ENCODE results near the gene HRH1.

HRH1 gene

DNA sequence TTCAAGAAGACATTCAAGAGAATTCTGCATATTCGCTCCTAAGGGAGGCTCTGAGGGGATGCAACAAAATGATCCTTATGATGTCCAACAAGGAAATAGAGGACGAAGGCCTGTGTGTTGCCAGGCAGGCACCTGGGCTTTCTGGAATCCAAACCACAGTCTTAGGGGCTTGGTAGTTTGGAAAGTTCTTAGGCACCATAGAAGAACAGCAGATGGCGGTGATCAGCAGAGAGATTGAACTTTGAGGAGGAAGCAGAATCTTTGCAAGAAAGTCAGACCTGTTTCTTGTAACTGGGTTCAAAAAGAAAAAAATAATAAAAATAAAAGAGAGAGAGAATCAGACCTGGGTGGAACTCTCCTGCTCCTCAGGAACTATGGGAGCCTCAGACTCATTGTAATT, 106.2 kb downstream of the HRH1 start:
- TF ChIP-seq, protein P1, sequence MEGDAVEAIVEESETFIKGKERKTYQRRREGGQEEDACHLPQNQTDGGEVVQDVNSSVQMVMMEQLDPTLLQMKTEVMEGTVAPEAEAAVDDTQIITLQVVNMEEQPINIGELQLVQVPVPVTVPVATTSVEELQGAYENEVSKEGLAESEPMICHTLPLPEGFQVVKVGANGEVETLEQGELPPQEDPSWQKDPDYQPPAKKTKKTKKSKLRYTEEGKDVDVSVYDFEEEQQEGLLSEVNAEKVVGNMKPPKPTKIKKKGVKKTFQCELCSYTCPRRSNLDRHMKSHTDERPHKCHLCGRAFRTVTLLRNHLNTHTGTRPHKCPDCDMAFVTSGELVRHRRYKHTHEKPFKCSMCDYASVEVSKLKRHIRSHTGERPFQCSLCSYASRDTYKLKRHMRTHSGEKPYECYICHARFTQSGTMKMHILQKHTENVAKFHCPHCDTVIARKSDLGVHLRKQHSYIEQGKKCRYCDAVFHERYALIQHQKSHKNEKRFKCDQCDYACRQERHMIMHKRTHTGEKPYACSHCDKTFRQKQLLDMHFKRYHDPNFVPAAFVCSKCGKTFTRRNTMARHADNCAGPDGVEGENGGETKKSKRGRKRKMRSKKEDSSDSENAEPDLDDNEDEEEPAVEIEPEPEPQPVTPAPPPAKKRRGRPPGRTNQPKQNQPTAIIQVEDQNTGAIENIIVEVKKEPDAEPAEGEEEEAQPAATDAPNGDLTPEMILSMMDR (IDR thresholded peaks at IDR 0.05; ENCODE audit: low read depth, low read length): no peak
- no peaks in the 10 kb centered on the region for H3K36me3 ChIP-seq
- H3K4me3 ChIP-seq (ENCODE audit: low read depth, low read length): no peak overlapping the region
- H3K9me3 ChIP-seq (ENCODE audit: severe bottlenecking): no peaks in the 10 kb centered on the region
- H3K27ac ChIP-seq: no peak overlapping the region
- DNase-seq: no peak
- H3K27me3 ChIP-seq (ENCODE audit: insufficient read depth, low read depth, severe bottlenecking): no peaks in the 10 kb centered on the region

DNA sequence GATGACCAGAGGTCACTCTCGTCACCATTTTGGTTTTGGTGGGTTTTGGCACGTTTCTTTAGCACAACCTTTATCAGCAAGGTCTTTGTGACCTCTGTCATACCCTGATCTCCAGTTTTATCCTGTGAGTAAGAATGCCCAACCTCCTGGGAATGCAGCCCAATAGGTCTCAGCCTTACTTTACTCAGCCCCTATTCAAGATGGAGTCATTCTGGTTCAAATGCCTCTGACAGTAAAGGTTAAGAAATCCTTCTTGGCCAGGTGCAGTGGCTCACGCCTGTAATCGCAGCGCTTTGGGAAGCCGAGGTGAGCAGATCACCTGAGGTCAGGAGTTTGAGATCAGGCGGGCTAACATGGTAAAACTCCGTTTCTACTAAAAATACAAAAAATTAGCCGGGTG, 114.7 kb downstream of the HRH1 start:
- Histone ChIP-seq H3K4me3 (ENCODE audit: low read depth, low read length) (no peak overlapping the region), H3K9me3 (ENCODE audit: severe bottlenecking) (no peaks in the 10 kb centered on the region), H3K36me3 (no peaks in the 10 kb centered on the region; the same call in 1 of the 2 replicates), H3K27me3 (ENCODE audit: insufficient read depth, low read depth, severe bottlenecking) (no peaks in the 10 kb centered on the region), H3K27ac (no peak overlapping the region)
- TF ChIP-seq, protein P1 (IDR thresholded peaks at IDR 0.05; ENCODE audit: low read depth, low read length): no peak
- no peak for DNase-seq

DNA sequence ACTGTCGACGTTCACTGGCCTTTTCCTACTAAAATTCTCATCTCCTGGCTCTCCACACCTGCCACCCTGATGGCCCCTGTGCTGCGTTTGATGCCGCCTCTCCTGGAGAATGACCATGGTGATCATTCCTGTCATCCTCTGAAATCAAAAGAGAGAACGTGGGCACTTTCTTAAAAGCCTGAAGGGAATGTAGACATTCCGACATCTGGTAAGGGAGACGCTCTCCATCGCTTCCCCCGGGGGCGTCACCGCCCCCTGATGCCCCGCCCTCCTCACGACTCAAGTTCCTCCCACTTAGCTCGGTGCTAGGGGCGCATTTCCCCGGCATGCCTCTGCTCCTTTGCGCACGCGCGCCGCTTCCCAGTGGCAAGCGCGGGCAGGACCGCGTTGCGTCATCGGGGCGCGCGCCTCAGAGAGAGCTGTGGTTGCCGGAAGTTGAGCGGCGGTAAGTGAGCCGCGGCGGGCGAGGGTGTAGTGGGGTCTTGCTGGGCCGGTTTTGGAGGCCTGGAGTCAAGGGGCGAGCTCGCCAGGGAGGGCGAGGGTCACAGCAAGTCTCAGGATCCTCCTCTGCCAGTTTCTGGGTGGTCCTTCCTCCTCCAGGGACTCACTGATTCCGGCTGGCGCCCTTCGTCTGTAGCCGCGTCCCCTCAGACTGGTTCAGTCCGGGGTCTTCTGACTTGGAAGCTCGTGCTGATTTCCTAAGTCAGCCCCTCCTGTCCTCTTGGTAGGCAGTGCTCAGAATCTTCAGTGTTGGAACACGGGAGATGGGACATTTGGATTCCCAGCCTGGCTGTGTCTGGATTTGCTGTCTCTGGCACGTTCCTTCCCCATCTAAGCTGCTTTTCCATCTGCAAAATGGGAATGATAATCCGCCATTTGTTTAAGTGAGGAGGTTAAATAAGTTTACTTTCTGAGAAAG, 118.0 kb downstream of the HRH1 start, which contains the start of gene ATG7:
ATG7 (plus strand) TSS at position 412 of the 919 bp plus-strand sequence. CDS start 26,299 bp downstream, outside the sequence.
- Histone ChIP-seq H3K9me3 (ENCODE audit: severe bottlenecking) (no peaks in the 10 kb centered on the region), H3K27me3 (ENCODE audit: insufficient read depth, low read depth, severe bottlenecking) (no peaks in the 10 kb centered on the region), H3K27ac (peak within 1 kb of the TSS; percentile 79), H3K4me3 (ENCODE audit: low read depth, low read length) (peak within 1 kb of the TSS; percentile 63), H3K36me3 (peaks cover 9% of the 10 kb centered on the region)
- DNase-seq: peak; percentile 96
- TF ChIP-seq, protein P1 (IDR thresholded peaks at IDR 0.05; ENCODE audit: low read depth, low read length): no peak

DNA sequence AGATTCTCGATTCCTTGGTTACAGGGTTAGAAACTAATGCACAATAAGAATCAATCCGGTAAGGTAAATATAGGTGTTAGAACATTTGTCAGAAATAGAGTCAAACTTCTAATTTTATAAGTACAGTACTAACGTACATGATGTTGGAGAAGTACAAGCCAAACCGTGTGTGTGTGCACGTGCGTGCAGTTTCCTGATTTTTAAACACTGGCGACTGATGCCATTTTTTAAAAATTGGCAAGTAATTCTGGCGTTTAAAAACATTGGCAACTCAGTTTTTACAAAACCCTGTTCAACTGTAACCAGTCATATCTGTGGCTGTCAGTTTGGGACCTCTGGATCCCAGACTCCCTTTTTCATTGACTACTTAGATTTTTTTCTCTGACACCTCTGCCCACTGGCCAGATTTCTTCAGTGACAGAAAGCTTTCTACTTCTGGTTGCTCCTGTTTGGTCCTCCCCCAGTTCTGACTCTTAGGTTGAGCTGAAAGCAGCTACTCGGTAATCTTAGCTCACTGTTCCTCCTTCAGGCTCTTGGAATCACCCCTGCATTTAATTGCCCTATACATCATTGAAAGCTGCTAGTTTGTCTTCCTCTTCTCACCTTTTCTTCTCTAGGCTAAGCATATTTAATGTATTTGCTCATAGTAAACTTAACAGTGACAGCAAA, 118.7 kb downstream of the HRH1 start:
- no peaks in the 10 kb centered on the region for H3K9me3 ChIP-seq (ENCODE audit: severe bottlenecking)
- peak overlapping the region; percentile 63 for H3K4me3 ChIP-seq (ENCODE audit: low read depth, low read length)
- TF ChIP-seq, protein P1 (IDR thresholded peaks at IDR 0.05; ENCODE audit: low read depth, low read length): no peak
- no peak overlapping the region; the same call in 1 of the 2 replicates for H3K27ac ChIP-seq
- H3K27me3 ChIP-seq (ENCODE audit: insufficient read depth, low read depth, severe bottlenecking): no peaks in the 10 kb centered on the region
- peaks cover 10% of the 10 kb centered on the region for H3K36me3 ChIP-seq
- no peak for DNase-seq

DNA sequence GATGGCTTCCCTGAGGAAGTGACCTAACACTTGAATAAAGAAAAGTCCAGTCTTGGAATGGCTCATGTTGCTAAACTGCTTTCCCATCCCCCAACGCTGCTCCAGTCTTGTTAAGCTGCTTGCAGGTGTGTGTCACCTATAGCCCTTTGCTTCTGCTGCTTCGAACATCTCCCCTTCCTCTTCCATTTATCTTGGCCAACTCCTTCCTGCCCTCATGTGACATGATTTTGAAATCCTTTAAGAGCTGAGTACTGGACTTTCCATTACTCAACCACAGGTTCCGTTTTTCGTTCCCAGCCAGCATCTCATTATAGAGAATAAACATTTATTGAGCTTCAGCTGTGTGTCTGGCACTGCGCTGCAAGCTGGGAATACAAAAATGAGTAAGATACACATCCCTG, 119.6 kb downstream of the HRH1 start:
- Histone ChIP-seq H3K27me3 (ENCODE audit: insufficient read depth, low read depth, severe bottlenecking) (no peaks in the 10 kb centered on the region), H3K27ac (no peak overlapping the region), H3K36me3 (peaks cover 10% of the 10 kb centered on the region), H3K9me3 (ENCODE audit: severe bottlenecking) (no peaks in the 10 kb centered on the region), H3K4me3 (ENCODE audit: low read depth, low read length) (no peak overlapping the region)
- TF ChIP-seq, protein P1 (IDR thresholded peaks at IDR 0.05; ENCODE audit: low read depth, low read length): no peak
- DNase-seq: no peak
